ENCODE measurements around the gene NSD2. TPM values are rescaled to one million over a fixed set of nuclear protein-coding genes. Genes with fewer than 3 reads are reported as not detected.

Gene NSD2
- total RNA-seq, 4 donors from 2014 or later = 17.3 to 23.6 (median 19.4) TPM

- WGBS, 2 donors = 84 to 87% methylated on average over 15 of the region's 15 CpGs
- TF ChIP-seq CTCF (IDR thresholded peaks at IDR 0.05) (no peak), POLR2A (IDR thresholded peaks at IDR 0.05) (no peak)
- H3K4me3 ChIP-seq (ENCODE audit: low read depth, poor library complexity, severe bottlenecking) = no peak overlapping the region
- intact Hi-C loops (cut with DNase I; ENCODE audit: low total_unique reads) = no loop called here
- DNase-seq (ENCODE audit: low spot score in 2 of 2) = no peak
Measured at GRCh38 chr4:2006956-2007653, 135.9 kb downstream of the NSD2 start.

GRCh38 chr4:2007804-2008670, 136.8 kb downstream of the NSD2 start:
- WGBS, 2 donors = 1% methylated on average over 54 to 56 of the region's 57 CpGs
- no peak for DNase-seq (ENCODE audit: low spot score in 2 of 2)
- intact Hi-C loops (cut with DNase I; ENCODE audit: low total_unique reads) = no loop called here
- no peak for TF ChIP-seq CTCF (IDR thresholded peaks at IDR 0.05)
- TF ChIP-seq POLR2A (IDR thresholded peaks at IDR 0.05) = no peak
- H3K4me3 ChIP-seq (ENCODE audit: low read depth, poor library complexity, severe bottlenecking) = peak overlapping the region; percentile 68

GRCh38 chr4:2008671-2008920, 137.4 kb downstream of the NSD2 start:
- WGBS, 2 donors = 1% methylated on average over 27 of the region's 27 CpGs
- no peak for DNase-seq (ENCODE audit: low spot score in 2 of 2)
- intact Hi-C loops (cut with DNase I; ENCODE audit: low total_unique reads) = no loop called here
- no peak for TF ChIP-seq POLR2A (IDR thresholded peaks at IDR 0.05)
- TF ChIP-seq CTCF (IDR thresholded peaks at IDR 0.05) = no peak
- peak overlapping the region; percentile 68 for H3K4me3 ChIP-seq (ENCODE audit: low read depth, poor library complexity, severe bottlenecking)

- H3K4me3 ChIP-seq (ENCODE audit: low read depth, poor library complexity, severe bottlenecking) = peak within 1 kb of the TSS; percentile 68
- DNase-seq (ENCODE audit: low spot score in 2 of 2) = peak; percentile 91 to 98
- TF ChIP-seq POLR2A (IDR thresholded peaks at IDR 0.05) (no peak), CTCF (IDR thresholded peaks at IDR 0.05) (peak in 1 of 3 donors; percentile 27)
- intact Hi-C loops (cut with DNase I; ENCODE audit: low total_unique reads) = no loop called here
- WGBS, 2 donors = 1 to 2% methylated on average over 23 to 66 of the region's 95 CpGs
Measured at GRCh38 chr4:2008921-2009650, 137.9 kb downstream of the NSD2 start, which contains the start of gene NELFA. Gene NELFA, minus strand, starts transcription at chr4:2008974. Its CDS starts 15 bp downstream, at chr4:2008959.

- TF ChIP-seq CTCF (IDR thresholded peaks at IDR 0.05) = no peak
- TF ChIP-seq POLR2A (IDR thresholded peaks at IDR 0.05) = no peak
- peak; percentile 36 to 88 for DNase-seq (ENCODE audit: low spot score in 2 of 2)
- intact Hi-C loops (cut with DNase I; ENCODE audit: low total_unique reads) = no loop called here
- 5 to 6% methylated on average over 23 of the region's 23 CpGs for WGBS, 2 donors
- H3K4me3 ChIP-seq (ENCODE audit: low read depth, poor library complexity, severe bottlenecking) = peak overlapping the region; percentile 68
Measured at GRCh38 chr4:2009651-2010233, 138.5 kb downstream of the NSD2 start.
